Vagina (tissue), 2 donors: ENCODE data around the gene PAXX. TPM values are rescaled to one million over a fixed set of nuclear protein-coding genes. Genes with fewer than 3 reads are reported as not detected.

Experiments
- DNase-seq, 2 donors: peaks; one replicate each; pipeline ENCODE4 v3.0.0-alpha.2; 2017; ENCODE audit errors: extremely low spot score in 2 of 2
- H3K27ac ChIP-seq: fragments of 200-600 bp; sonication (generic); one replicate; pipeline ENCODE4 v1.5.1; 2019
- H3K27me3 ChIP-seq: fragments of 200-600 bp; sonication (generic); one replicate; pipeline ENCODE4 v1.5.1; 2019
- H3K36me3 ChIP-seq, 2 donors: fragments of 200-600 bp; sonication (generic); one replicate each; pipeline ENCODE4 v1.5.1; 2017 to 2019
- H3K4me1 ChIP-seq: fragments of 200-600 bp; sonication (generic); one replicate; pipeline ENCODE4 v1.5.1; 2019
- H3K4me3 ChIP-seq, 2 donors: fragments of 200-600 bp; sonication (generic); 1 replicate in 1 of 2; 2 replicates in 1 of 2; pipeline ENCODE4 v1.5.1; 2016 to 2019
- H3K9me3 ChIP-seq: fragments of 200-600 bp; sonication (generic); one replicate; pipeline ENCODE4 v1.5.1; 2019
- POLR2A ChIP-seq, 2 donors: fragments of 450-650 bp; IDR thresholded peaks; one replicate each; pipeline ENCODE4 v1.6.1; 2017; ENCODE audit warnings: antibody characterized with exemption in 2 of 2, mild to moderate bottlenecking in 2 of 2, moderate library complexity in 2 of 2
- POLR2AphosphoS5 ChIP-seq, 2 donors: sonication (generic); formaldehyde crosslinking; IDR thresholded peaks; one replicate each; pipeline ENCODE4 v1.9.0; 2017; ENCODE audit warnings: antibody characterized with exemption in 2 of 2, mild to moderate bottlenecking in 2 of 2, low read depth in 1 of 2; ENCODE audit not compliant: insufficient read depth in 1 of 2
- intact Hi-C: fragments of 100-400 bp; cut with DNase I; formaldehyde crosslinking; loops from one replicate; pipeline ENCODE4 v1.15.1; 2023
- total RNA-seq: library from RNA; depleted of rRNA; stranded (reverse); fragments of >200 nt; gene quantifications from one replicate; pipeline ENCODE4 v1.2.3, GENCODE V29; 2016
- TF ChIP-seq, protein P1 (sequence below), 3 experiments: fragments of 450-650 bp in 2 of 3; fragments of 200-600 bp in 1 of 3; sonication (generic) in 1 of 3; IDR thresholded peaks; one replicate each; pipeline ENCODE4 v1.5.1; 2017 to 2019; ENCODE audit warnings: antibody characterized with exemption in 3 of 3, mild to moderate bottlenecking in 2 of 3, moderate library complexity in 2 of 3

The PAXX gene
- total RNA-seq, 1 donor from 2014 or later, result 62.9 TPM

DNA sequence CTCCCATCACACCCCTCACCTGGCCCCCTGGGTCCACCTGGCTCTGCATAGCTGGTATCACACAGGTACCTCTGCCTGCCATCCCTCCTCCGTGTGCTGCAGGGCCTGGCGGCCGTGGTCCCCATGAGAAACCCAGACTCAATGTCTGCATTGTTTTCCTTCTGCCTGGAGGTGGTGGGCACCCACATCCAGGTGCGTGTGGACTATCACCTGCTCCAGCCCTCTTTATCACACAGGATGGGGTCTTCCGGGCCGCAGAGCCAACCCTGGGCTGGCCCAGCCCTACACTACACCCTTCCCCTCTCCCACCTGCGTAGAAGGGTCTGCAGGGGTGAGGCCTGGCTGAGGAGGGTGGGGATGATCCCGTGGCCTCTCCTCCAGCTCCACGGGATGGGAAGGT is 46.7 kb downstream of the PAXX start:
- H3K27me3 ChIP-seq, result no peaks in the 10 kb centered on the region
- H3K9me3 ChIP-seq, result no peaks in the 10 kb centered on the region
- TF ChIP-seq POLR2A (IDR thresholded peaks at IDR 0.05), result no peak
- no peak for TF ChIP-seq POLR2AphosphoS5 (IDR thresholded peaks at IDR 0.05; ENCODE audit: insufficient read depth in 1 of 2, low read depth in 1 of 2)
- TF ChIP-seq, protein P1, sequence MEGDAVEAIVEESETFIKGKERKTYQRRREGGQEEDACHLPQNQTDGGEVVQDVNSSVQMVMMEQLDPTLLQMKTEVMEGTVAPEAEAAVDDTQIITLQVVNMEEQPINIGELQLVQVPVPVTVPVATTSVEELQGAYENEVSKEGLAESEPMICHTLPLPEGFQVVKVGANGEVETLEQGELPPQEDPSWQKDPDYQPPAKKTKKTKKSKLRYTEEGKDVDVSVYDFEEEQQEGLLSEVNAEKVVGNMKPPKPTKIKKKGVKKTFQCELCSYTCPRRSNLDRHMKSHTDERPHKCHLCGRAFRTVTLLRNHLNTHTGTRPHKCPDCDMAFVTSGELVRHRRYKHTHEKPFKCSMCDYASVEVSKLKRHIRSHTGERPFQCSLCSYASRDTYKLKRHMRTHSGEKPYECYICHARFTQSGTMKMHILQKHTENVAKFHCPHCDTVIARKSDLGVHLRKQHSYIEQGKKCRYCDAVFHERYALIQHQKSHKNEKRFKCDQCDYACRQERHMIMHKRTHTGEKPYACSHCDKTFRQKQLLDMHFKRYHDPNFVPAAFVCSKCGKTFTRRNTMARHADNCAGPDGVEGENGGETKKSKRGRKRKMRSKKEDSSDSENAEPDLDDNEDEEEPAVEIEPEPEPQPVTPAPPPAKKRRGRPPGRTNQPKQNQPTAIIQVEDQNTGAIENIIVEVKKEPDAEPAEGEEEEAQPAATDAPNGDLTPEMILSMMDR (IDR thresholded peaks at IDR 0.05), result no peak
- peaks cover 0 to 7% of the 10 kb centered on the region in 2 donors for H3K36me3 ChIP-seq
- intact Hi-C loops, result no loop called here
- peaks cover 18% of the 10 kb centered on the region for H3K4me1 ChIP-seq
- H3K27ac ChIP-seq, result no peak overlapping the region
- DNase-seq, result no peak
- no peak overlapping the region for H3K4me3 ChIP-seq

DNA sequence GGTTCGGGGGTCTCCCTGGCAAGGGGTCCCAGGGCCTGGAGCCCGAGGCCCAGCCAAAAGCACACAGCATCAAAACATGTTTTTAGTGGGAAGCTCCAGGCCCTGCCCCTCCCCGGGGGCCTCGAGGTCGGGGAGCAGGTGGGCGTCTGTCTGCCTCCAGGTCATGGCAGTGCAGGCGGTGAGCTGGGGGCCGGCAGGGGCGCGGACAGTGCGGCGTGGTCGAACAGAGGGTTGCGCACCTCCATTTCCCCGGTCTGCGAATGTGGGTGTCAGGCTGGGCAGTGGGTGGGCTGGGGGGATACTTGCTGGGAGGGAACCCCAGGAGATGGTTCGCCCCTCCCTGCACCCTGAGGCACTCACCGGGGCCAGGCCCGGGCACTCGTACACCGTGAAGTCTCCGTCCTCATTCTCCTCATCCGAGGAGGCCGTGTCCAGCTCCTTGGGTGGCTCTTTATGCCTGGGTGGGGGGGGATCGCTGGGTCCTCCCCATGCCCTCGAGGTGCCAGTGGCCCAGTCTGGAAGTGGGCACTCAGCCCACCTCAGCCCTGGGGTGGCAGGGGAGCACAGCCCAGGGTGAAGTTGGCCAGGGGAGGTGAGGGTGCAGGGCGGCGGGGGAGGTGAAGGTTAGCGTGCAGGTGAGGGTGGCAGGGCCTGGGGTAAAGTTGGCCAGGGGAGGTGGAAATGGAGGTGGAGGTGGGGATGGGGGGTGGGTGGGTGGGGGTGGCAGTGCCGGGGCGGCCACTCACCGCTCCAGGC is 47.6 kb downstream of the PAXX start:
- TF ChIP-seq POLR2AphosphoS5 (IDR thresholded peaks at IDR 0.05; ENCODE audit: insufficient read depth in 1 of 2, low read depth in 1 of 2) (no peak), POLR2A (IDR thresholded peaks at IDR 0.05) (no peak)
- TF ChIP-seq, protein P1 (IDR thresholded peaks at IDR 0.05), result no peak
- H3K4me1 ChIP-seq, result peaks cover 22% of the 10 kb centered on the region
- H3K27me3 ChIP-seq, result no peaks in the 10 kb centered on the region
- DNase-seq, result no peak
- H3K9me3 ChIP-seq, result no peaks in the 10 kb centered on the region
- no peak overlapping the region for H3K4me3 ChIP-seq
- intact Hi-C loops, result no loop called here
- peaks cover 0 to 7% of the 10 kb centered on the region in 2 donors for H3K36me3 ChIP-seq
- no peak overlapping the region for H3K27ac ChIP-seq

DNA sequence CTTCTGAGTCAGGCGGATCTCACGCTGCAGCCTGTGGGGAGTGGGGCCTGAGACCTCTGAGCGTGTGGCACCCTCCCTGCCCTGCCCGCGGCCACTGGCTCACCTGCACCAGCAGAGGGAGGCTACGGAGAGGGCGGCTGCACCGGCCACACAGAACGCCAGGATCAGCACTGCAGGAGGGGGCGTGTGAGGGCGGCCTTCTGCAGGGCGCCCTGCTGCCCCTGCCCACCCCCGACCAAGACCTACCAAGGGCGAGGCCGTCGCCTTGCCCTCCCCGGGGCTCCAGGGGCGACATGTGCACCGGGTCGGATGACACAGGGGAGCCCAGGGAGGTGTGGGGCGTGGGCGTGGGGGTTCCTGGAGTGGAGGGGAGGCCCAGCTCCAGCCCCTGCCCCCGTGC is 48.3 kb downstream of the PAXX start:
- Histone ChIP-seq H3K4me1 (peaks cover 21% of the 10 kb centered on the region), H3K36me3 (peaks cover 0 to 7% of the 10 kb centered on the region in 2 donors), H3K4me3 (no peak overlapping the region), H3K27ac (no peak overlapping the region), H3K9me3 (no peaks in the 10 kb centered on the region), H3K27me3 (no peaks in the 10 kb centered on the region)
- no peak for DNase-seq
- intact Hi-C loops, result no loop called here
- TF ChIP-seq, protein P1 (IDR thresholded peaks at IDR 0.05), result no peak
- TF ChIP-seq POLR2A (IDR thresholded peaks at IDR 0.05) (no peak), POLR2AphosphoS5 (IDR thresholded peaks at IDR 0.05; ENCODE audit: insufficient read depth in 1 of 2, low read depth in 1 of 2) (no peak)

DNA sequence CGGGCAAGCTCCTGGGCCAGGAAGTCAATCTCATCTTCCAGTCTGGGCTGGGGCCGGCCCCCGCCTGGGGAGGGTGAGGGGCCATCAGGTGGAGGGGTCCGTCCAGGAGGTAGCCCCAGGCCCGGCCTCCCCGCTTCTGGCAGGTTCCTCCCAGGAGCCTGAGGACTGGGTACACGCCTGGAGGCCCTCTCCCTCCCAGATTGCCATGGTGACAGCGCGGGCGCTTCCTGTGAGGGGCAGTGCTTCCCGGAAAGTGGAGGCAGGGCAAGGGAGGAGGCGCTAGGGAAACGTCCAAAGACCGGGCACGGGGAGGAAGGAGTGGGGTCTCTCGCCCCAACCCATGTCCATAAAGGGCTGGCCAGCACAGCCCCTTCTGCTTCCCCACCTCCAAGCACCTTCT is 48.9 kb downstream of the PAXX start:
- Histone ChIP-seq H3K36me3 (peaks cover 0 to 7% of the 10 kb centered on the region in 2 donors), H3K27ac (no peak overlapping the region), H3K4me1 (peaks cover 22% of the 10 kb centered on the region), H3K4me3 (peak overlapping the region in 1 of 2 donors; percentile 10), H3K27me3 (no peaks in the 10 kb centered on the region), H3K9me3 (no peaks in the 10 kb centered on the region)
- intact Hi-C loops, result no loop called here
- DNase-seq, result no peak
- no peak for TF ChIP-seq POLR2AphosphoS5 (IDR thresholded peaks at IDR 0.05; ENCODE audit: insufficient read depth in 1 of 2, low read depth in 1 of 2)
- TF ChIP-seq POLR2A (IDR thresholded peaks at IDR 0.05), result no peak
- TF ChIP-seq, protein P1 (IDR thresholded peaks at IDR 0.05), result no peak
